MCF 10A (cell line): Measurements from ENCODE around the gene SRRT. TPM values are rescaled to one million over a fixed set of nuclear protein-coding genes. Genes with fewer than 3 reads are reported as not detected.

Experiments
- BruUV-seq: library from RNA; stranded (reverse); fragments of 400-500 nt; replicated peaks from 2 replicates; lab custom pipeline; 2021; lab: Mats Ljungman, UMichigan
- CTCF ChIA-PET: fragments of 300-600 bp; sonication (Branson Sonifier 250); formaldehyde crosslinking; extraction: SDS; loops from one replicate; lab custom pipeline; 2021; ENCODE audit warnings: antibody characterized with exemption, inconsistent platforms; lab: Yijun Ruan, JAX
- POLR2A ChIA-PET: fragments of 300-600, 350-650 bp; sonication (Branson Sonifier 250); formaldehyde crosslinking; extraction: SDS; loops from one replicate; lab custom pipeline; 2020; ENCODE audit warnings: antibody characterized with exemption, inconsistent platforms; lab: Yijun Ruan, JAX
- DNase-seq: peaks from one replicate; pipeline ENCODE4 v3.0.0-alpha.2; 2018; ENCODE audit not compliant: unreplicated experiment
- H3K27ac Mint-ChIP-seq: one replicate; pipeline ENCODE4 v1.8.0; 2022; ENCODE audit warnings: mild to moderate bottlenecking, low read depth, mixed read lengths; ENCODE audit not compliant: unreplicated experiment
- H3K27me3 Mint-ChIP-seq: one replicate; pipeline ENCODE4 v1.8.0; 2022; ENCODE audit warnings: mixed read lengths; ENCODE audit not compliant: insufficient read depth, unreplicated experiment
- H3K36me3 Mint-ChIP-seq: one replicate; pipeline ENCODE4 v1.8.0; 2022; ENCODE audit warnings: mild to moderate bottlenecking, moderate library complexity, mixed read lengths; ENCODE audit not compliant: insufficient read depth, unreplicated experiment
- H3K4me1 Mint-ChIP-seq: one replicate; pipeline ENCODE4 v1.8.0; 2022; ENCODE audit warnings: mixed read lengths; ENCODE audit not compliant: insufficient read depth, unreplicated experiment
- H3K4me3 Mint-ChIP-seq: one replicate; pipeline ENCODE4 v1.8.0; 2022; ENCODE audit warnings: mild to moderate bottlenecking, moderate library complexity, mixed read lengths; ENCODE audit not compliant: unreplicated experiment
- H3K9me3 Mint-ChIP-seq: one replicate; pipeline ENCODE4 v1.8.0; 2022; ENCODE audit warnings: mixed read lengths; ENCODE audit not compliant: unreplicated experiment
- intact Hi-C: fragments of 100-400 bp; cut with micrococcal nuclease; formaldehyde crosslinking; loops from 2 replicates; pipeline ENCODE4 v1.14.1; 2022
- total RNA-seq: library from RNA; stranded (reverse); gene quantifications from 2 replicates; pipeline ENCODE4 v1.2.3, GENCODE V29; 2022
- TF ChIP-seq, protein P1 (sequence below): fragments of 200-600 bp; IDR thresholded peaks from one replicate; pipeline ENCODE4 v1.8.0; 2022; ENCODE audit warnings: antibody characterized with exemption, mild to moderate bottlenecking; ENCODE audit not compliant: unreplicated experiment

Gene SRRT
- total RNA-seq, 1 experiment from 2014 or later, result 111 TPM

DNA sequence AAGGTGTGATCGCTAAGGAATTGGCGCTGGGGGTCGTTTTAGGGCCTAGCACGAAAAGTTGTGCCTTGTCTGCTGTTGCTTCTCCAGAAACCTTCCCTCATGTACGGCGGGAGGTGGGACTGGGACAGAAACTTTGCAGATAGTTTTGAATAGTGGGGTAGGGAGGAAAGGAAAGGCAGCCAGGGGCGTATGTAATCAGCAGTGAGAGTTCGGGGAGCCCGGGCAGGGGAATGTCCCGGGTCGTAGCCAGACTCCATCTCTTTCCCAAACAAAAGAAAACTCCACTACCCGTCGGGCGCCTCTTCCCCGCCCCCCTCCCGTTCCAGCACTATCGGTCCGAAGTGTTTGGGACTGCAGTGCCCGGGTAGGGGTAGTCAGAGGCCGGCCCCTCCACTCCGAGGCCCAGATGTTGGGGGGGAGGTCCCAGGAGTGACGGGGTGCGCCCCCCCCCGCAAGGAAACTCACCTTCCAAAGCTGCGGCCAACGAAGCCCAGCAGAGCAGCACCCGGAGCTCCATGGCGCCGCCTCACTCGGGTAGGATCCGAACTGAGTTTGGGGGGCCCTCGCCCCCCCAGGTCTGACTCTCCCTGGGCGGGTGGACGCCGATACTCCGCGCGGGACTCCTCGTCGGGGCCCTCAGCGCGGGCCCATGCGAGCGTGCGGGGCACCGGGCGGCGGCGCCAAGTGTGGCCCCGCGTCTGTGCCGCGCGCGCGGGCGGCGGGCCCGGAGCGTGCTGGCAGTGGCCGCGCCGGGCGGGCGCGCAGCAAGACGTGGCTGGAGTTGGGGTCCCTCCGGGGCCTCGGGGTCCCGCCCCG, 48.2 kb upstream of the SRRT start:
- TF ChIP-seq, protein P1, sequence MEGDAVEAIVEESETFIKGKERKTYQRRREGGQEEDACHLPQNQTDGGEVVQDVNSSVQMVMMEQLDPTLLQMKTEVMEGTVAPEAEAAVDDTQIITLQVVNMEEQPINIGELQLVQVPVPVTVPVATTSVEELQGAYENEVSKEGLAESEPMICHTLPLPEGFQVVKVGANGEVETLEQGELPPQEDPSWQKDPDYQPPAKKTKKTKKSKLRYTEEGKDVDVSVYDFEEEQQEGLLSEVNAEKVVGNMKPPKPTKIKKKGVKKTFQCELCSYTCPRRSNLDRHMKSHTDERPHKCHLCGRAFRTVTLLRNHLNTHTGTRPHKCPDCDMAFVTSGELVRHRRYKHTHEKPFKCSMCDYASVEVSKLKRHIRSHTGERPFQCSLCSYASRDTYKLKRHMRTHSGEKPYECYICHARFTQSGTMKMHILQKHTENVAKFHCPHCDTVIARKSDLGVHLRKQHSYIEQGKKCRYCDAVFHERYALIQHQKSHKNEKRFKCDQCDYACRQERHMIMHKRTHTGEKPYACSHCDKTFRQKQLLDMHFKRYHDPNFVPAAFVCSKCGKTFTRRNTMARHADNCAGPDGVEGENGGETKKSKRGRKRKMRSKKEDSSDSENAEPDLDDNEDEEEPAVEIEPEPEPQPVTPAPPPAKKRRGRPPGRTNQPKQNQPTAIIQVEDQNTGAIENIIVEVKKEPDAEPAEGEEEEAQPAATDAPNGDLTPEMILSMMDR, result no peak
- peak; percentile 22 for DNase-seq
- Mint-ChIP-seq H3K4me3 (peak overlapping the region; percentile 96), H3K27me3 (no peaks in the 10 kb centered on the region), H3K4me1 (peaks cover 21% of the 10 kb centered on the region), H3K36me3 (peaks cover 28% of the 10 kb centered on the region), H3K9me3 (no peaks in the 10 kb centered on the region), H3K27ac (peak overlapping the region; percentile 86)
- intact Hi-C loops, result loop anchor here (1.0 kb wide), 3 partner anchors 26 to 121 kb away; partner anchors contain the start of gene SLC12A9
- no TSS peak for BruUV-seq
- POLR2A ChIA-PET, result interaction anchor here (0.6 to 2.9 kb wide), 18 partner anchors 9 to 1174 kb away, joined by 3 to 23 read pairs (median 5); partner anchors contain the start of genes EPO, FBXO24, POP7 and SLC12A9
- CTCF ChIA-PET, result interaction anchor here (0.6 to 3.9 kb wide), 12 partner anchors 11 to 387 kb away, joined by 3 to 26 read pairs (median 4); partner anchors contain the start of genes POP7 and SLC12A9

DNA sequence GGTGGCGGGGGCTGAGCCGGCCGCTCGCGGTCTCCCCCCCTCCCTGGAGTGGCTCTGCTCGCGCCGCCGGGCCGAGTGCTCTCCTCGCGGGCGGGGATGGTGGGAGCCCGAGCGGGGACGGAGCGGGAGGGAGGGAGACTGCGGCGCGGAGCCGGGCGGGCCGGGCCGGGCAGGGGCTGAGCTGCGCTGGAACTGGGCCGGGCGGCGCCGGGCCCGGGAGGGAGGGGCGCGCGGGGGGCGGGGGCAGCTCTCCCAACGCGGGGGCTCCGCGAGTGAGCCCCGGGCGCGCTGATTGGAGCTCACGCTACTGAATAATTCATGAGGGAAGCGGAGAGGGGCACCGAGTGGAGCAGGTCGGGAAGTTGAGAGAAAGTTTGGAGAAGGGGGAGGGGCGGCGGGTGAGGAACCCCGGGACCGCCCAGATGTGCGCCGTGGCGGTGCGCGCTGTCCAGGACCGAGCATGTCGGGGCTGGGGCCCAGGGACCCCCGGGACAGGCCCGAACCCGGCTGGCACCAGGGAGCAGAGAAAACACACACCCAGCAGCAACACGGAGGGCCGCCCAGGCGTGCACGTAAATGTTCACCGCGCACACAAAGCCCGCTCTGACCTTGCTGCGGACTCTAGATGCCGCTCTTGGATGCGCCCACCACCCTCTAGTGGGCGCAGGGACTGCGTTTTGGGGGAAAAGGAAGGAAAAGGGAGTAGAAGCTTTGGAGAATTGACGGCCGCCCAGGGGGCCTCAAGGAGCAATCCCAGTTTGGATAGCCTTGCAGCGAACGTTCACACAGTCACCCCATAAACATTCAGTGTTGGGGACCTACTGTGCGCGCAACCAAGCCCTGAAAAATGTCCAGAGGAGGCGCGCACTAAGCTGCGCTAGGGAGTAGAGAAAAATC, 47.3 kb upstream of the SRRT start, which contains the start of gene EPHB4:
EPHB4 (minus strand) TSS at position 194 of the 897 bp plus-strand sequence. CDS start 493 bp downstream, outside the sequence.
- H3K4me3 Mint-ChIP-seq, result peak within 1 kb of the TSS; percentile 96
- TF ChIP-seq, protein P1, result peak; percentile 20
- H3K27me3 Mint-ChIP-seq, result no peaks in the 10 kb centered on the region
- H3K27ac Mint-ChIP-seq, result peak within 1 kb of the TSS; percentile 86
- ChIA-PET POLR2A (interaction anchor here (0.6 to 2.9 kb wide), 18 partner anchors 8 to 242 kb away, joined by 3 to 23 read pairs (median 5); partner anchors contain the start of genes FBXO24, POP7, SLC12A9 and SRRT), CTCF (interaction anchor here (0.6 to 3.9 kb wide), 13 partner anchors 10 to 388 kb away, joined by 3 to 26 read pairs (median 3); partner anchors contain the start of genes FBXO24, POP7 and SLC12A9)
- intact Hi-C loops, result loop anchor here (1.0 kb wide), 1 partner anchor 25 kb away; the partner anchor contains the start of gene SLC12A9
- H3K36me3 Mint-ChIP-seq, result peaks cover 19% of the 10 kb centered on the region
- H3K9me3 Mint-ChIP-seq, result no peaks in the 10 kb centered on the region
- H3K4me1 Mint-ChIP-seq, result peaks cover 21% of the 10 kb centered on the region
- DNase-seq, result peak; percentile 80
- BruUV-seq, result no TSS peak

DNA sequence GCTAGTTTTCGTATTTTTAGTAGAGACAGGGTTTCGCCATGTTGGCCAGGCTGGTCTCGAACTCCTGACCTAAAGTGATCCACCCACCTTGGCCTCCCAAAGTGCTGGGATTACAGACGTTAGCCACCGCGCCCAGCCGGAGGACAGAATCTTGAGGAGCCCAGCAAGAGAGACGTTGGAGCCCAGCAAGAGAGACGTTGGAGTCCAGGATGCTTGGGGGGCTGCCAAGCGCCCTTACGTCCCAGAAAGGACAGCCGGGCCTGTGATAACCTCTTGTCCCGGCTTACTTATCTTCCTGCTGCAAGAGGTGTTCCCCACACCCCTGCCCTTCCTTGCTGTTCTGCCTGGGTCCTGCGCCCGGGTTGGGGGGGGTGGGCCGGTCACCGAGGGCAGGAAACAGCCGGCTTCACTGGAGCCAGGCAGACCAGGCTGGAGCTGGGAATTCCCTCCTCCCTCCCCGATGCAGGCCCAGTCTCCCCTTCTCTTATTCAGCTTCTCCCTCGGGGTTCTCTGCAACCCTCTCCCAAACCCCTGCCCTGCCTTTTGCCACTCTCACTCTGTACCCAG, 45.7 kb upstream of the SRRT start:
- H3K27ac Mint-ChIP-seq, result no peak overlapping the region
- H3K4me1 Mint-ChIP-seq, result peaks cover 21% of the 10 kb centered on the region
- BruUV-seq, result no TSS peak
- H3K27me3 Mint-ChIP-seq, result no peaks in the 10 kb centered on the region
- ChIA-PET POLR2A (interaction anchor here (1.2 to 1.6 kb wide), 2 partner anchors 23 to 30 kb away, joined by 5 to 8 read pairs; partner anchors contain the start of gene SLC12A9), CTCF (interaction anchor here (0.5 kb wide), 1 partner anchor 29 kb away, joined by 3 read pairs; no protein-coding TSS in a partner anchor)
- intact Hi-C loops, result no loop called here
- no peak for DNase-seq
- H3K36me3 Mint-ChIP-seq, result peaks cover 15% of the 10 kb centered on the region
- H3K4me3 Mint-ChIP-seq, result no peak overlapping the region
- TF ChIP-seq, protein P1, result no peak
- H3K9me3 Mint-ChIP-seq, result no peaks in the 10 kb centered on the region
